HL-60 (cell line): ENCODE data around the gene C3orf20.

Experiments used
- POLR2AphosphoS5 ChIP-seq: IDR thresholded peaks from 2 replicates; pipeline ENCODE4 v1.6.1; 2012; ENCODE audit warnings: low read depth
- SPI1 ChIP-seq: IDR thresholded peaks from 2 replicates; pipeline ENCODE4 v1.6.1; 2012; ENCODE audit warnings: low read depth, mild to moderate bottlenecking, borderline replicate concordance
- TF ChIP-seq, protein P1 (sequence below): IDR thresholded peaks from one replicate; pipeline ENCODE4 v1.5.1; 2011; ENCODE audit warnings: low read length, control low read depth, inconsistent platforms; ENCODE audit not compliant: insufficient read depth

DNA sequence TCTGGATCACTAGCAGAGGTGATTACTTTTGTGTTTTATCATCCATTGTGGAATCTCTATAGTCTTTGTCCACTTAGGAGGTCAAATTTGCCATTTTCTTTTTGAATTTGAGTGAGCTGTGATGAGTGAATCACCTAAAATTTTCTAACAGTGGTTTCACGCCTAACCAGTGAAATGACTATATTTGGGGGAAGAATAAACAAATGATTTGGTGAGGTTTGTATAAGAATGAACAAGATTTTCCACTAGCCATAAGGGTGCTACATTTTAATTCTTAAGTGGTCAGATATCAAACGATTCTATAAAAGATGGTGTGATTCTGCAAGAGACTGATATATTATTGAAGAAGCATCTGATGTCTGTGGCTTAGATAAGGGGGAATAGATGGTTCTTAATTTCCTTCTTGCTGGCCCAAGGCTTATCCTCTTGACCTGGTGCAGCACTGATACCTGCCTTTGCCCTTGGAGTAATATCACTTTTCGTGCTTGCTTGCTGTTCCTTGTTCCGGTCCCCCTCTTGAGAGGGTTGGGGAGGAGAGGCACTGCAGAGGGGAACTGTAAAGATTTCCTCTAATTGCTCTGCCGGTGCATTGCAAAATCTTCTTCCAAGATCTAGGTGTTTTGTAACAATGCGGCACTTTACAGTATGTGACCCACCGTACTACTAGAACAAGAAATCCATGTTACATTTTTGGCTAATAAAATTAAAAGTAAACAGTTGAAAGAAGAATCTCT, 14.5 kb downstream of the C3orf20 start:
- TF ChIP-seq, protein P1, sequence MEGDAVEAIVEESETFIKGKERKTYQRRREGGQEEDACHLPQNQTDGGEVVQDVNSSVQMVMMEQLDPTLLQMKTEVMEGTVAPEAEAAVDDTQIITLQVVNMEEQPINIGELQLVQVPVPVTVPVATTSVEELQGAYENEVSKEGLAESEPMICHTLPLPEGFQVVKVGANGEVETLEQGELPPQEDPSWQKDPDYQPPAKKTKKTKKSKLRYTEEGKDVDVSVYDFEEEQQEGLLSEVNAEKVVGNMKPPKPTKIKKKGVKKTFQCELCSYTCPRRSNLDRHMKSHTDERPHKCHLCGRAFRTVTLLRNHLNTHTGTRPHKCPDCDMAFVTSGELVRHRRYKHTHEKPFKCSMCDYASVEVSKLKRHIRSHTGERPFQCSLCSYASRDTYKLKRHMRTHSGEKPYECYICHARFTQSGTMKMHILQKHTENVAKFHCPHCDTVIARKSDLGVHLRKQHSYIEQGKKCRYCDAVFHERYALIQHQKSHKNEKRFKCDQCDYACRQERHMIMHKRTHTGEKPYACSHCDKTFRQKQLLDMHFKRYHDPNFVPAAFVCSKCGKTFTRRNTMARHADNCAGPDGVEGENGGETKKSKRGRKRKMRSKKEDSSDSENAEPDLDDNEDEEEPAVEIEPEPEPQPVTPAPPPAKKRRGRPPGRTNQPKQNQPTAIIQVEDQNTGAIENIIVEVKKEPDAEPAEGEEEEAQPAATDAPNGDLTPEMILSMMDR: no peak
- TF ChIP-seq SPI1 (peak; percentile 78; the same call in 1 of the 2 replicates), POLR2AphosphoS5 (no peak; the same call in 1 of the 2 replicates)
